Liver (tissue), 9 donors: ENCODE results near the gene SAMD4A. TPM values are rescaled to one million over a fixed set of nuclear protein-coding genes. Genes with fewer than 3 reads are reported as not detected.

Experiments
- DNase-seq: peaks from one replicate; pipeline ENCODE4 v3.0.0-alpha.2; 2017; ENCODE audit warnings: low spot score
- H3K27ac ChIP-seq, 2 donors: one replicate each; pipeline ENCODE4 v1.7.0; 2013; ENCODE audit warnings: inconsistent platforms in 2 of 2, low read length in 2 of 2, control low read depth in 1 of 2, low read depth in 1 of 2, mild to moderate bottlenecking in 1 of 2
- H3K27me3 ChIP-seq, 4 donors: one replicate each; pipeline versions ENCODE4 v1.6.1 to v1.7.0; 2013; ENCODE audit warnings: low read length in 3 of 4, inconsistent platforms in 1 of 4, mild to moderate bottlenecking in 1 of 4, moderate library complexity in 1 of 4; ENCODE audit not compliant: control insufficient read depth in 4 of 4, insufficient read depth in 4 of 4
- H3K36me3 ChIP-seq, 4 donors: one replicate each; pipeline versions ENCODE4 v1.6.1 to v1.7.0; 2013; ENCODE audit warnings: low read length in 3 of 4, mild to moderate bottlenecking in 3 of 4, low read depth in 1 of 4, moderate library complexity in 1 of 4; ENCODE audit not compliant: control insufficient read depth in 4 of 4, insufficient read depth in 3 of 4
- H3K4me1 ChIP-seq, 4 donors: one replicate each; pipeline versions ENCODE4 v1.6.1 to v1.7.0; 2013; ENCODE audit warnings: low read length in 3 of 4, mild to moderate bottlenecking in 3 of 4, moderate library complexity in 1 of 4; ENCODE audit not compliant: control insufficient read depth in 4 of 4, insufficient read depth in 4 of 4
- H3K4me3 ChIP-seq, 3 donors: one replicate each; pipeline versions ENCODE4 v1.6.1 to v1.7.0; 2013; ENCODE audit warnings: low read length in 3 of 3, control low read depth in 1 of 3, low read depth in 1 of 3, mild to moderate bottlenecking in 1 of 3
- H3K9ac ChIP-seq, 2 donors: one replicate each; pipeline ENCODE4 v1.7.0; 2013; ENCODE audit warnings: low read length in 2 of 2, mild to moderate bottlenecking in 2 of 2, moderate library complexity in 2 of 2, control low read depth in 1 of 2, low read depth in 1 of 2
- H3K9me3 ChIP-seq, 4 donors: one replicate each; pipeline versions ENCODE4 v1.6.1 to v1.7.0; 2013; ENCODE audit warnings: low read length in 3 of 4; ENCODE audit not compliant: control insufficient read depth in 4 of 4
- EGR1 ChIP-seq, 2 donors: IDR thresholded peaks; 2 replicates each; pipeline ENCODE4 v1.6.1; 2016 to 2018; ENCODE audit warnings: antibody characterized with exemption in 2 of 2, low read depth in 2 of 2
- FOXA1 ChIP-seq: IDR thresholded peaks from 2 replicates; pipeline ENCODE4 v1.6.1; 2016; ENCODE audit warnings: antibody characterized with exemption
- FOXA2 ChIP-seq: IDR thresholded peaks from 2 replicates; pipeline ENCODE4 v1.6.1; 2016; ENCODE audit warnings: antibody characterized with exemption
- GABPA ChIP-seq, 2 donors: IDR thresholded peaks in 1 of 2; conservative IDR thresholded peaks in 1 of 2; 2 replicates each; pipeline ENCODE4 v1.6.1; 2016; ENCODE audit warnings: antibody characterized with exemption in 2 of 2, mild to moderate bottlenecking in 1 of 2, moderate library complexity in 1 of 2
- HNF4A ChIP-seq, 2 donors: conservative IDR thresholded peaks; 2 replicates each; pipeline ENCODE4 v1.6.1; 2016; ENCODE audit warnings: antibody characterized with exemption in 2 of 2, mild to moderate bottlenecking in 2 of 2
- HNF4G ChIP-seq: IDR thresholded peaks from 2 replicates; pipeline ENCODE4 v1.6.1; 2016; ENCODE audit warnings: antibody characterized with exemption
- JUND ChIP-seq, 2 donors: IDR thresholded peaks; 2 replicates each; pipeline ENCODE4 v1.6.1; 2016; ENCODE audit warnings: antibody characterized with exemption in 2 of 2
- NR2F2 ChIP-seq: IDR thresholded peaks from 2 replicates; pipeline ENCODE4 v1.6.1; 2016; ENCODE audit warnings: antibody characterized with exemption
- RAD21 ChIP-seq, 2 donors: IDR thresholded peaks; 2 replicates each; pipeline ENCODE4 v1.6.1; 2016; ENCODE audit warnings: antibody characterized with exemption in 2 of 2, mild to moderate bottlenecking in 2 of 2
- RXRA ChIP-seq, 2 donors: IDR thresholded peaks; 2 replicates each; pipeline ENCODE4 v1.6.1; 2017 to 2018; ENCODE audit warnings: antibody characterized with exemption in 2 of 2, mild to moderate bottlenecking in 1 of 2
- SP1 ChIP-seq: IDR thresholded peaks from 2 replicates; pipeline ENCODE4 v1.6.1; 2018; ENCODE audit warnings: antibody characterized with exemption, mild to moderate bottlenecking
- TAF1 ChIP-seq: conservative IDR thresholded peaks from 2 replicates; pipeline ENCODE4 v1.6.1; 2016; ENCODE audit warnings: antibody characterized with exemption, mild to moderate bottlenecking
- YY1 ChIP-seq: IDR thresholded peaks from 2 replicates; pipeline ENCODE4 v1.6.1; 2016; ENCODE audit warnings: antibody characterized with exemption, mild to moderate bottlenecking
- WGBS: extraction: QIAGEN DNeasy Blood & Tissue Kit; methylation state at CpG from one replicate; pipeline ENCODE4 v1.1.7; 2013; 5-methylcytosine and 5-hydroxymethylcytosine counted together
- polyA plus RNA-seq, 2 donors: library from polyadenylated mRNA; stranded (reverse) in 1 of 2; unstranded in 1 of 2; fragments of 200-250 nt in 1 of 2; fragments of >200 nt in 1 of 2; fragmentation: Nextera tagmentation in 1 of 2; extraction: Ambion mirVana in 1 of 2; gene quantifications; one replicate each; pipeline versions ENCODE4 v1.2.1 to v1.2.3, GENCODE V29; 2013 to 2015
- total RNA-seq, 2 donors: library from RNA; depleted of rRNA; stranded (reverse); fragments of >200 nt; gene quantifications; one replicate each; pipeline ENCODE4 v1.2.3, GENCODE V29; 2014
- TF ChIP-seq, protein P1 (sequence below): IDR thresholded peaks from 2 replicates; pipeline ENCODE4 v1.6.1; 2016; ENCODE audit warnings: antibody characterized with exemption
- TF ChIP-seq, protein P2 (sequence below): IDR thresholded peaks from 2 replicates; pipeline ENCODE4 v1.6.1; 2016; ENCODE audit warnings: antibody characterized with exemption
- TF ChIP-seq, protein P3 (sequence below): IDR thresholded peaks from 2 replicates; pipeline ENCODE4 v1.6.1; 2016; ENCODE audit warnings: antibody characterized with exemption, mild to moderate bottlenecking
- donor health status: healthy.
- donor health status: healthy.
- donor health status: healthy.
- donor health status: healthy.
- donor health status: healthy.

SAMD4A gene
- total and polyA plus RNA-seq, 4 donors = 4.3 to 17.8 (median 8.1) TPM

DNA sequence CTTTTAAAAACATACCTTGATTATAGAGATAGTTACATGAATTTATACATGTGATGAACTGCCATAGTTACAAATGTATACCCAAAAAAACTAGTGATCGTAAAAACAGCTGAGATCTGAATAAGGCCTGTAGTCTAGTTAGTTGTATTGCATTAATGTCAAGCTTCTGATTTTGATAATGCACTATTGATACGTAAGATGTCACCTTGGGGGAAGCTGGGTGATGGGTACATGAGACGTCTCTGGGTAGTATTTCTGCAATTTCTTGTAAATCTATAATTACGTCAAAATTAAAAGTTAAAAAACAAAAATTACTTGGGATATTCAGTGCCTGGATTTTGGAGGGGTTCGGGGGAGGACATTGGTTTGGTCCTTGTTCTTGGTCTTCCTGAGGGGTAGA lies 144.4 kb downstream of the SAMD4A start:
- WGBS = 96% methylated on average over 5 of the region's 5 CpGs
- H3K4me3 ChIP-seq = no peak overlapping the region
- no peaks in the 10 kb centered on the region for H3K36me3 ChIP-seq
- no peaks in the 10 kb centered on the region for H3K27me3 ChIP-seq
- H3K9me3 ChIP-seq = no peaks in the 10 kb centered on the region
- DNase-seq = no peak
- no peak overlapping the region for H3K9ac ChIP-seq
- no peak overlapping the region for H3K27ac ChIP-seq
- TF ChIP-seq HNF4A (conservative IDR thresholded peaks at IDR 0.05) (no peak), FOXA1 (no peak), FOXA2 (no peak), YY1 (no peak), GABPA (IDR thresholded peaks at IDR 0.05 in 1 of 2, conservative IDR thresholded peaks at IDR 0.05 in 1 of 2) (no peak), RXRA (IDR thresholded peaks at IDR 0.05) (no peak), RAD21 (IDR thresholded peaks at IDR 0.05) (no peak), TAF1 (no peak), NR2F2 (no peak), SP1 (no peak), HNF4G (no peak), EGR1 (IDR thresholded peaks at IDR 0.05; ENCODE audit: low read depth in 2 of 2) (no peak), JUND (IDR thresholded peaks at IDR 0.05) (no peak)
- TF ChIP-seq, protein P1, sequence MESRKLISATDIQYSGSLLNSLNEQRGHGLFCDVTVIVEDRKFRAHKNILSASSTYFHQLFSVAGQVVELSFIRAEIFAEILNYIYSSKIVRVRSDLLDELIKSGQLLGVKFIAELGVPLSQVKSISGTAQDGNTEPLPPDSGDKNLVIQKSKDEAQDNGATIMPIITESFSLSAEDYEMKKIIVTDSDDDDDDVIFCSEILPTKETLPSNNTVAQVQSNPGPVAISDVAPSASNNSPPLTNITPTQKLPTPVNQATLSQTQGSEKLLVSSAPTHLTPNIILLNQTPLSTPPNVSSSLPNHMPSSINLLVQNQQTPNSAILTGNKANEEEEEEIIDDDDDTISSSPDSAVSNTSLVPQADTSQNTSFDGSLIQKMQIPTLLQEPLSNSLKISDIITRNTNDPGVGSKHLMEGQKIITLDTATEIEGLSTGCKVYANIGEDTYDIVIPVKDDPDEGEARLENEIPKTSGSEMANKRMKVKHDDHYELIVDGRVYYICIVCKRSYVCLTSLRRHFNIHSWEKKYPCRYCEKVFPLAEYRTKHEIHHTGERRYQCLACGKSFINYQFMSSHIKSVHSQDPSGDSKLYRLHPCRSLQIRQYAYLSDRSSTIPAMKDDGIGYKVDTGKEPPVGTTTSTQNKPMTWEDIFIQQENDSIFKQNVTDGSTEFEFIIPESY = no peak
- H3K4me1 ChIP-seq = peaks cover 10 to 61% (median 41%) of the 10 kb centered on the region in 4 donors

DNA sequence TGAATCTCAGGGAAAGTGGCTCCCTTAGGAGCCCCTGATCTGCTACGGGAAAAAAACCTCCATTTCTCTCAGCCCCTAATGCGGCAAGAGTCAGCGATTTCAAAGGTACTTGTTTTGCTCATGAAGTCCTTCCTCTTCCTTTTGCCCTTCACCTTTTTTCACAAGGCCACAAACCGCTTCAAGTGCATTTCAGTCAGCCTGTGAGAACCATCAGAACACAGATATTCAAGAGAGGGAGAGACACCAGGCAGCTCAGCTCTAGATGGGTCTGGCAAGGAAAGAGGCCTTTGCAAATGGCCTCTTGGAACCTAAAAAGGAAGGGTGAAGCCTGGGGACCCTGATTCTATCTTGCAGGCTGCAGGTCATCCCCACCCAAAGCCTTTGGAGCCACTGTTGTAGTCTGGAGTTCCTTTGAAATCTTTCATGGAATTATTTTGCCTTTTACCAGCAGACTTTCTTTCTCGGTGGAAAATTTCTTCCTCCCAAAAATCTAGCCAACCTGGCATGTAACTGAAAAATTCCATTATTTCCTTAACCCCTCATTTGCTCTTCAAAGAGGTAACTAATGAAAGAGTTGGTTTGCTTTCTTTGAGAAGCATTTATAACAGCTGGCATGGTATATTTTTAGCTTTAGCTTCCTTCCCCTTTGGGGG lies 145.0 kb downstream of the SAMD4A start:
- H3K9ac ChIP-seq = no peak overlapping the region

More for the DNA sequence above, 145.0 kb downstream of the SAMD4A start:
- WGBS = 53% methylated on average over 5 of the region's 5 CpGs
- H3K4me3 ChIP-seq = no peak overlapping the region
- no peaks in the 10 kb centered on the region for H3K9me3 ChIP-seq
- TF ChIP-seq TAF1 (no peak), HNF4A (conservative IDR thresholded peaks at IDR 0.05) (no peak), FOXA2 (no peak), RXRA (IDR thresholded peaks at IDR 0.05) (no peak), GABPA (IDR thresholded peaks at IDR 0.05 in 1 of 2, conservative IDR thresholded peaks at IDR 0.05 in 1 of 2) (no peak), HNF4G (no peak), FOXA1 (no peak), RAD21 (IDR thresholded peaks at IDR 0.05) (no peak)
- TF ChIP-seq, protein P2, sequence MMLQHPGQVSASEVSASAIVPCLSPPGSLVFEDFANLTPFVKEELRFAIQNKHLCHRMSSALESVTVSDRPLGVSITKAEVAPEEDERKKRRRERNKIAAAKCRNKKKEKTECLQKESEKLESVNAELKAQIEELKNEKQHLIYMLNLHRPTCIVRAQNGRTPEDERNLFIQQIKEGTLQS = no peak
- TF ChIP-seq, protein P1 = no peak
- TF ChIP-seq, protein P3, sequence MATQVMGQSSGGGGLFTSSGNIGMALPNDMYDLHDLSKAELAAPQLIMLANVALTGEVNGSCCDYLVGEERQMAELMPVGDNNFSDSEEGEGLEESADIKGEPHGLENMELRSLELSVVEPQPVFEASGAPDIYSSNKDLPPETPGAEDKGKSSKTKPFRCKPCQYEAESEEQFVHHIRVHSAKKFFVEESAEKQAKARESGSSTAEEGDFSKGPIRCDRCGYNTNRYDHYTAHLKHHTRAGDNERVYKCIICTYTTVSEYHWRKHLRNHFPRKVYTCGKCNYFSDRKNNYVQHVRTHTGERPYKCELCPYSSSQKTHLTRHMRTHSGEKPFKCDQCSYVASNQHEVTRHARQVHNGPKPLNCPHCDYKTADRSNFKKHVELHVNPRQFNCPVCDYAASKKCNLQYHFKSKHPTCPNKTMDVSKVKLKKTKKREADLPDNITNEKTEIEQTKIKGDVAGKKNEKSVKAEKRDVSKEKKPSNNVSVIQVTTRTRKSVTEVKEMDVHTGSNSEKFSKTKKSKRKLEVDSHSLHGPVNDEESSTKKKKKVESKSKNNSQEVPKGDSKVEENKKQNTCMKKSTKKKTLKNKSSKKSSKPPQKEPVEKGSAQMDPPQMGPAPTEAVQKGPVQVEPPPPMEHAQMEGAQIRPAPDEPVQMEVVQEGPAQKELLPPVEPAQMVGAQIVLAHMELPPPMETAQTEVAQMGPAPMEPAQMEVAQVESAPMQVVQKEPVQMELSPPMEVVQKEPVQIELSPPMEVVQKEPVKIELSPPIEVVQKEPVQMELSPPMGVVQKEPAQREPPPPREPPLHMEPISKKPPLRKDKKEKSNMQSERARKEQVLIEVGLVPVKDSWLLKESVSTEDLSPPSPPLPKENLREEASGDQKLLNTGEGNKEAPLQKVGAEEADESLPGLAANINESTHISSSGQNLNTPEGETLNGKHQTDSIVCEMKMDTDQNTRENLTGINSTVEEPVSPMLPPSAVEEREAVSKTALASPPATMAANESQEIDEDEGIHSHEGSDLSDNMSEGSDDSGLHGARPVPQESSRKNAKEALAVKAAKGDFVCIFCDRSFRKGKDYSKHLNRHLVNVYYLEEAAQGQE = no peak
- no peaks in the 10 kb centered on the region for H3K27me3 ChIP-seq
- DNase-seq = no peak
- peaks cover 10 to 57% (median 39%) of the 10 kb centered on the region in 4 donors for H3K4me1 ChIP-seq
- peak overlapping the region in 1 of 2 donors; percentile 5 for H3K27ac ChIP-seq
- H3K36me3 ChIP-seq = no peaks in the 10 kb centered on the region
